Activated CD4-positive, alpha-beta memory T cell treated with anti-CD3 and anti-CD28 coated beads for 36 hours (primary cell): ENCODE results near the gene TADA2B. TPM values are rescaled to one million over a fixed set of nuclear protein-coding genes. Genes with fewer than 3 reads are reported as not detected.

Experiments
- CTCF ChIA-PET: fragments of 350-600 bp; sonication (Branson Sonifier 250); formaldehyde crosslinking; loops from one replicate; lab custom pipeline; 2021; ENCODE audit warnings: antibody characterized with exemption, inconsistent platforms; lab: Charles Lee
- POLR2A ChIA-PET: fragments of 350-600 bp; sonication (Branson Sonifier 250); formaldehyde crosslinking; loops from one replicate; lab custom pipeline; 2021; ENCODE audit warnings: antibody characterized with exemption; lab: Charles Lee
- DNase-seq: peaks from one replicate; pipeline ENCODE4 v3.0.0-alpha.2; 2020
- H3K27ac Mint-ChIP-seq: one replicate; pipeline ENCODE4 v1.8.0; 2021; ENCODE audit warnings: mixed read lengths
- H3K27me3 Mint-ChIP-seq: one replicate; pipeline ENCODE4 v1.8.0; 2021; ENCODE audit warnings: mixed read lengths
- H3K36me3 Mint-ChIP-seq: one replicate; pipeline ENCODE4 v1.8.0; 2021; ENCODE audit warnings: mixed read lengths
- H3K4me1 Mint-ChIP-seq: one replicate; pipeline ENCODE4 v1.8.0; 2021; ENCODE audit warnings: low read depth, mixed read lengths
- H3K4me3 Mint-ChIP-seq: one replicate; pipeline ENCODE4 v1.8.0; 2021; ENCODE audit warnings: mild to moderate bottlenecking, mixed read lengths
- H3K9me3 Mint-ChIP-seq: one replicate; pipeline ENCODE4 v1.8.0; 2021; ENCODE audit warnings: mixed read lengths
- intact Hi-C: fragments of 100-400 bp; cut with micrococcal nuclease; formaldehyde crosslinking; loops from one replicate; pipeline ENCODE4 v1.15.1; 2023
- total RNA-seq, 2 experiments: library from RNA; stranded (reverse); gene quantifications; one replicate each; pipeline ENCODE4 v1.2.3, GENCODE V29; 2021

Gene TADA2B
- total RNA-seq, 2 experiments from 2014 or later: 10.8 to 11.5 TPM

- Mint-ChIP-seq H3K4me1 (peaks cover 52% of the 10 kb centered on the region), H3K36me3 (no peaks in the 10 kb centered on the region), H3K27me3 (no peaks in the 10 kb centered on the region), H3K27ac (peak overlapping the region; percentile 67), H3K4me3 (peak overlapping the region; percentile 89), H3K9me3 (no peaks in the 10 kb centered on the region)
- ChIA-PET CTCF (interaction anchor here (0.6 to 8.3 kb wide), 14 partner anchors 10 to 171 kb away, joined by 3 to 176 read pairs (median 8); partner anchors contain the start of genes GRPEL1 and TBC1D14), POLR2A (interaction anchor here (0.6 to 7.7 kb wide), 8 partner anchors 12 to 328 kb away, joined by 3 to 106 read pairs (median 6); partner anchors contain the start of genes GRPEL1 and TBC1D14)
- no peak for DNase-seq
- intact Hi-C loops: no loop called here
Observed at GRCh38 chr4:7044137-7044930, 1.2 kb downstream of the TADA2B start.

DNA sequence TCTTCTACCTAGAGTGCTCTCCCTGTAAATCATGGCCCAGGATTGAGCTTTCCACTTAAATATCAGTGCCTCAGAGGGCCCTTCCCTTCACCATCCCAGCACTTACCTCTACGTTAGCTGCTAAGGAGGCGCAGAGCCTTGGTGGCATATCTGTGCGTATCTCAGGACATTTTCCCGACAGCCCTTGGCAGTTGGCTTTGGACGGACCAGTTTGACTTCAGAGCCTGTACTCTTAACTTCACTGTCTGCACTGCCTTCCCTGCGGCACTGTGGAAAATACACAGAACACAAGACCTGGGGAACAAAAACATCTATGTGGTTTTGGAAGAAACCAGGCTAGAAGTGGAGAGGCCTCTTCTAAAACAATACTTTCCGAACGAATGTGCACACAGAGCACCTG lies 2.4 kb downstream of the TADA2B start:
- POLR2A ChIA-PET: interaction anchor here (1.0 to 7.7 kb wide), 5 partner anchors 11 to 329 kb away, joined by 3 to 106 read pairs (median 6); partner anchors contain the start of gene GRPEL1
- Mint-ChIP-seq H3K27me3 (no peaks in the 10 kb centered on the region), H3K4me3 (peak overlapping the region; percentile 59), H3K36me3 (no peaks in the 10 kb centered on the region), H3K9me3 (no peaks in the 10 kb centered on the region), H3K27ac (peak overlapping the region; percentile 29), H3K4me1 (peaks cover 56% of the 10 kb centered on the region)
- CTCF ChIA-PET: interaction anchor here (0.9 to 8.3 kb wide), 4 partner anchors 23 to 172 kb away, joined by 3 to 176 read pairs (median 4); partner anchors contain the start of gene GRPEL1
- intact Hi-C loops: no loop called here
- no peak for DNase-seq

GRCh38 chr4:7045961-7046921 lies 3.1 kb downstream of the TADA2B start:
- no peaks in the 10 kb centered on the region for H3K9me3 Mint-ChIP-seq
- DNase-seq: peak; percentile 34
- intact Hi-C loops: no loop called here
- POLR2A ChIA-PET: interaction anchor here (2.0 to 7.7 kb wide), 3 partner anchors 10 to 21 kb away, joined by 6 to 106 read pairs (median 7); partner anchors contain the start of gene GRPEL1
- no peak overlapping the region for H3K27ac Mint-ChIP-seq
- CTCF ChIA-PET: interaction anchor here (0.9 to 8.3 kb wide), 5 partner anchors 22 to 173 kb away, joined by 3 to 176 read pairs (median 4); partner anchors contain the start of gene GRPEL1
- H3K27me3 Mint-ChIP-seq: no peaks in the 10 kb centered on the region
- H3K36me3 Mint-ChIP-seq: no peaks in the 10 kb centered on the region
- peaks cover 60% of the 10 kb centered on the region for H3K4me1 Mint-ChIP-seq
- H3K4me3 Mint-ChIP-seq: no peak overlapping the region

DNA sequence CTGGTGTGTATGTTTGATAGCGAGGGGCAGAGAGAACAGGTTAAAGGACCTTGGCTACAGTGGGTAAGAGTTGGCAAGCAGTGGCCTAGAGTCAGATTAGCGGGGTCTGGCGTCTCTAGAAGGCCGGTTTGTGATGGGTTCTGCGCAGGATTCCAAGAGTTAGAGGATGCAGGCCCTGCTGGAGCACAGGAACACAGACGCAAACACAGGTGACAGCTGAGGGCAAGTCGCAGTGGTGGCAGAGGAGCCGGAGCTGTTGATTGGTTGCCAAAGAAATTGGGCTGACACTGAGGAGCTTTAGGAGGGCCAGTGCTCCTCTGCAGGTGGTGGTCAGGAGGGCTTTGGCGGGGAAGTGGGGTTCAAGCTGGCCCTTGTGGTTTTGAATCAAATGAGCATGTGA lies 3.8 kb downstream of the TADA2B start:
- H3K4me3 Mint-ChIP-seq: no peak overlapping the region
- no peak overlapping the region for H3K27ac Mint-ChIP-seq
- ChIA-PET CTCF (interaction anchor here (1.3 to 8.3 kb wide), 3 partner anchors 22 to 73 kb away, joined by 3 to 176 read pairs (median 5); partner anchors contain the start of gene GRPEL1), POLR2A (interaction anchor here (7.7 kb wide), 1 partner anchor 21 kb away, joined by 106 read pairs; the partner anchor contains the start of gene GRPEL1)
- no peaks in the 10 kb centered on the region for H3K36me3 Mint-ChIP-seq
- H3K27me3 Mint-ChIP-seq: no peaks in the 10 kb centered on the region
- H3K9me3 Mint-ChIP-seq: no peaks in the 10 kb centered on the region
- no peak for DNase-seq
- H3K4me1 Mint-ChIP-seq: peaks cover 56% of the 10 kb centered on the region
- intact Hi-C loops: no loop called here

- no peak for DNase-seq
- H3K27ac Mint-ChIP-seq: no peak overlapping the region
- H3K4me3 Mint-ChIP-seq: no peak overlapping the region
- CTCF ChIA-PET: no interaction called here
- no peaks in the 10 kb centered on the region for H3K36me3 Mint-ChIP-seq
- no peaks in the 10 kb centered on the region for H3K27me3 Mint-ChIP-seq
- intact Hi-C loops: no loop called here
- peaks cover 61% of the 10 kb centered on the region for H3K4me1 Mint-ChIP-seq
- POLR2A ChIA-PET: no interaction called here
- H3K9me3 Mint-ChIP-seq: no peaks in the 10 kb centered on the region
Observed at GRCh38 chr4:7048642-7049041, 5.5 kb downstream of the TADA2B start.

DNA sequence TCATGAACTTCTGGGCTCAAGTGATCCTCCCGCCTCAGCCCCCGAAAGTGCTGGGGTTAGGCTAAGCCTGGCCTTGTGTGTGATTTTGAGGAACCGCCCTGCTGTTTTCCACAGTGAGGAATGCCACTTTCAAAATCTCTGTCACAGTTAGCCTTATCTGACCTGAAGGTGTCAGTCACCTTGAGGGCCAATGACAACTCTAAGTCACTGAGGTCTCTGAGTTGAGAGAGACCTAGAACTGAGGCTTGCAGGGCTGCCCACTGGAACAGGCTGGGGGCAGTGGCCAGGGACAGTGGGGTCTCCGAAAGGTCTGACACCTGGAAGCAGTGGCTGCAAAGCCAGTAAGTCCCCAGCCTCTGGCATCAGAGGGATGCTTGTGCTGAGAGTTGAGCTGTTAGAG lies 6.1 kb downstream of the TADA2B start:
- ChIA-PET POLR2A (interaction anchor here (0.6 to 1.4 kb wide), 2 partner anchors 13 to 19 kb away, joined by 3 read pairs; no protein-coding TSS in a partner anchor), CTCF (no interaction called here)
- intact Hi-C loops: no loop called here
- H3K27me3 Mint-ChIP-seq: no peaks in the 10 kb centered on the region
- DNase-seq: no peak
- no peaks in the 10 kb centered on the region for H3K9me3 Mint-ChIP-seq
- H3K36me3 Mint-ChIP-seq: peaks cover 6% of the 10 kb centered on the region
- peaks cover 58% of the 10 kb centered on the region for H3K4me1 Mint-ChIP-seq
- H3K4me3 Mint-ChIP-seq: no peak overlapping the region
- H3K27ac Mint-ChIP-seq: no peak overlapping the region

- ChIA-PET CTCF (no interaction called here), POLR2A (interaction anchor here (0.6 to 1.4 kb wide), 2 partner anchors 13 to 18 kb away, joined by 3 read pairs; no protein-coding TSS in a partner anchor)
- no peak overlapping the region for H3K4me3 Mint-ChIP-seq
- no peak for DNase-seq
- H3K27ac Mint-ChIP-seq: no peak overlapping the region
- no peaks in the 10 kb centered on the region for H3K27me3 Mint-ChIP-seq
- H3K9me3 Mint-ChIP-seq: no peaks in the 10 kb centered on the region
- intact Hi-C loops: no loop called here
- H3K4me1 Mint-ChIP-seq: peaks cover 54% of the 10 kb centered on the region
- H3K36me3 Mint-ChIP-seq: peaks cover 9% of the 10 kb centered on the region
Observed at GRCh38 chr4:7049739-7050138, 6.6 kb downstream of the TADA2B start.

- Mint-ChIP-seq H3K4me3 (no peak overlapping the region), H3K4me1 (peaks cover 45% of the 10 kb centered on the region), H3K27ac (no peak overlapping the region), H3K9me3 (no peaks in the 10 kb centered on the region), H3K36me3 (peaks cover 11% of the 10 kb centered on the region), H3K27me3 (no peaks in the 10 kb centered on the region)
- ChIA-PET POLR2A (interaction anchor here (0.7 to 1.4 kb wide), 2 partner anchors 11 to 18 kb away, joined by 3 read pairs; no protein-coding TSS in a partner anchor), CTCF (interaction anchor here (0.6 to 1.4 kb wide), 3 partner anchors 17 to 901 kb away, joined by 3 to 5 read pairs (median 4); partner anchors contain the start of gene GRPEL1)
- DNase-seq: no peak
- intact Hi-C loops: no loop called here
Observed at GRCh38 chr4:7050481-7051143, 7.4 kb downstream of the TADA2B start.

DNA sequence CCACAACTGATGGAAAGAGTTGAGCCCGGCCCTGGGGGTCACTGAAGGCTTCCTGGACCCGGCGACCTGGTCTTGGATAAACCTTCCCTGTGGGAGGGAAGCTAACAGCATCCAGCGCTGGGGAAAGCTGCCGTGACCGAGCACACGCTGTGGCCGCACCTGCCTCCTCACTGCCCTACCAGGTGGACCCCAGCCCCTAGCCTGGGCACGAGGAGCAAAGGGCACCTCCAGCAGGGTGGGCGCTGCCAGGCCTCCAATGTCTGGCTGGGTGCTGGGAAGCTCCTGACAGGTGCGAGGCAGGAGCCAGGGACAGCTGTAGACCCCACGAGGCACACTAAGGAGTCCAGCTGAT lies 7.9 kb downstream of the TADA2B start:
- no peak overlapping the region for H3K4me3 Mint-ChIP-seq
- ChIA-PET CTCF (interaction anchor here (0.6 to 1.4 kb wide), 3 partner anchors 17 to 901 kb away, joined by 3 to 5 read pairs (median 4); partner anchors contain the start of gene GRPEL1), POLR2A (interaction anchor here (0.7 kb wide), 1 partner anchor 10 kb away, joined by 3 read pairs; no protein-coding TSS in a partner anchor)
- no peaks in the 10 kb centered on the region for H3K27me3 Mint-ChIP-seq
- peaks cover 40% of the 10 kb centered on the region for H3K4me1 Mint-ChIP-seq
- H3K9me3 Mint-ChIP-seq: no peaks in the 10 kb centered on the region
- intact Hi-C loops: no loop called here
- H3K36me3 Mint-ChIP-seq: peaks cover 11% of the 10 kb centered on the region
- H3K27ac Mint-ChIP-seq: no peak overlapping the region
- DNase-seq: no peak

- Mint-ChIP-seq H3K36me3 (peaks cover 11% of the 10 kb centered on the region), H3K4me1 (peaks cover 32% of the 10 kb centered on the region), H3K4me3 (no peak overlapping the region), H3K27me3 (no peaks in the 10 kb centered on the region), H3K27ac (no peak overlapping the region), H3K9me3 (no peaks in the 10 kb centered on the region)
- intact Hi-C loops: no loop called here
- DNase-seq: no peak
- POLR2A ChIA-PET: interaction anchor here (1.4 to 1.8 kb wide), 2 partner anchors 12 to 15 kb away, joined by 3 to 11 read pairs; partner anchors contain the start of gene GRPEL1
- CTCF ChIA-PET: interaction anchor here (1.0 to 1.2 kb wide), 4 partner anchors 9 to 51 kb away, joined by 3 to 7 read pairs (median 4); partner anchors contain the start of gene TADA2B
Observed at GRCh38 chr4:7051905-7052304, 8.7 kb downstream of the TADA2B start.
